Nephron (organoid): ENCODE data around the gene TGFBI.
A peak's percentile ranks its signal among the peaks of the same experiment; 100 is the strongest.

Experiments used
- H3K27ac Mint-ChIP-seq, 3 experiments: 2 replicates each; pipeline ENCODE4 v1.8.0; 2020; ENCODE audit warnings: mixed read lengths in 3 of 3, mild to moderate bottlenecking in 2 of 3, moderate library complexity in 1 of 3
- H3K27me3 Mint-ChIP-seq: 2 replicates; pipeline ENCODE4 v1.8.0; 2021; ENCODE audit warnings: low read depth, mild to moderate bottlenecking, moderate library complexity, mixed read lengths
- H3K36me3 Mint-ChIP-seq: 2 replicates; pipeline ENCODE4 v1.8.0; 2020; ENCODE audit warnings: low read depth, mixed read lengths
- H3K4me1 Mint-ChIP-seq: 2 replicates; pipeline ENCODE4 v1.8.0; 2020; ENCODE audit warnings: mixed read lengths
- H3K4me3 Mint-ChIP-seq, 3 experiments: 2 replicates each; pipeline ENCODE4 v1.8.0; 2020; ENCODE audit warnings: mild to moderate bottlenecking in 3 of 3, mixed read lengths in 3 of 3, moderate library complexity in 2 of 3
- H3K9me3 Mint-ChIP-seq: 2 replicates; pipeline ENCODE4 v1.8.0; 2020; ENCODE audit warnings: mixed read lengths
- TF ChIP-seq, protein P1 (sequence below), 3 experiments: fragments of 200-600 bp; sonication (generic); IDR thresholded peaks; one replicate each; pipeline ENCODE4 v1.5.0; 2021; ENCODE audit warnings: antibody characterized with exemption in 3 of 3; ENCODE audit not compliant: unreplicated experiment in 3 of 3

The TGFBI gene

DNA sequence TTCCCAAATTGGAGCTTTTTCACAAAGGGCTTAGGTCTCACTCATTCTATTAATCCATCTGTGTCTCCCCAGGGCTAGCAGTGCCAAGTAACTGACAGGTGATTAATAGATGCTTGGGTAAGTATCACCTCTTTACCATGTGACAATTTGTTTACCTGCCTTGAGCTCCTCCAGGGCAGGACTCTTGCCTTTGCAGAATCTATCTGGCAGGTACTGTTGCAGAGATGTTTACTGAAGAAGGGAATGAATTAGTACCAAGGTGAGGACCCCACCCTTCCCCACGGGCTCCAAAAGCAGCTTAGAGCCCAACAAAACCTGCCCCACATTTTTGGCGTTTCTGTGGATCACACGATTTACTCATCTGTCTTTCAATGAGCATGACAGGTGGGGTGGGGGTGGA lies 698 bp upstream of the TGFBI start:
- peaks cover 6% of the 10 kb centered on the region for H3K36me3 Mint-ChIP-seq
- TF ChIP-seq, protein P1, sequence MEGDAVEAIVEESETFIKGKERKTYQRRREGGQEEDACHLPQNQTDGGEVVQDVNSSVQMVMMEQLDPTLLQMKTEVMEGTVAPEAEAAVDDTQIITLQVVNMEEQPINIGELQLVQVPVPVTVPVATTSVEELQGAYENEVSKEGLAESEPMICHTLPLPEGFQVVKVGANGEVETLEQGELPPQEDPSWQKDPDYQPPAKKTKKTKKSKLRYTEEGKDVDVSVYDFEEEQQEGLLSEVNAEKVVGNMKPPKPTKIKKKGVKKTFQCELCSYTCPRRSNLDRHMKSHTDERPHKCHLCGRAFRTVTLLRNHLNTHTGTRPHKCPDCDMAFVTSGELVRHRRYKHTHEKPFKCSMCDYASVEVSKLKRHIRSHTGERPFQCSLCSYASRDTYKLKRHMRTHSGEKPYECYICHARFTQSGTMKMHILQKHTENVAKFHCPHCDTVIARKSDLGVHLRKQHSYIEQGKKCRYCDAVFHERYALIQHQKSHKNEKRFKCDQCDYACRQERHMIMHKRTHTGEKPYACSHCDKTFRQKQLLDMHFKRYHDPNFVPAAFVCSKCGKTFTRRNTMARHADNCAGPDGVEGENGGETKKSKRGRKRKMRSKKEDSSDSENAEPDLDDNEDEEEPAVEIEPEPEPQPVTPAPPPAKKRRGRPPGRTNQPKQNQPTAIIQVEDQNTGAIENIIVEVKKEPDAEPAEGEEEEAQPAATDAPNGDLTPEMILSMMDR (IDR thresholded peaks at IDR 0.05; ENCODE audit: unreplicated experiment in 3 of 3) = no peak
- H3K4me3 Mint-ChIP-seq = peak overlapping the region in 1 of 3 experiments; percentile 41
- peaks cover 36% of the 10 kb centered on the region for H3K27me3 Mint-ChIP-seq
- no peaks in the 10 kb centered on the region for H3K9me3 Mint-ChIP-seq
- H3K27ac Mint-ChIP-seq = peak overlapping the region in 1 of 3 experiments; percentile 3
- H3K4me1 Mint-ChIP-seq = peaks cover 69% of the 10 kb centered on the region

DNA sequence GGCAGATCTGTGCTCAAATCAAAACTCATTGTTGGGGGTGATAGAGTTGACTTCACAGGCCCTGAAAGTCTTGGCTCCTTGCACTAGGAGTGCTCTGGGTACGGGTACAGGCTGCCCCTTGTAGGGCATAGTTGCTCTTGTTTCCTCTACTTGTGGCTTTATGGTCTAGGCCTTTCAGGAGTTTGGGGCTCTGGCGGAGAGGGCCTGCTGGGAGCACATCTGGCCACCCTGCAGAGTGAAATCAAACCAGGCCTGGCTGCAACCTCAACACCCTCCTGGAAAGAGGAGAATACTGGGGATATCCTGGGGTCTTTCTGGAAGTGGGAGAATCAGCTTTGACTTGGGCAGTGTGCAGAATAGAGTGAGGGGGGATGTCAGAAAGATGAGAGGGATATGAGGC lies 1.5 kb downstream of the TGFBI start:
- TF ChIP-seq, protein P1 (IDR thresholded peaks at IDR 0.05; ENCODE audit: unreplicated experiment in 3 of 3) = no peak
- no peaks in the 10 kb centered on the region for H3K9me3 Mint-ChIP-seq

DNA sequence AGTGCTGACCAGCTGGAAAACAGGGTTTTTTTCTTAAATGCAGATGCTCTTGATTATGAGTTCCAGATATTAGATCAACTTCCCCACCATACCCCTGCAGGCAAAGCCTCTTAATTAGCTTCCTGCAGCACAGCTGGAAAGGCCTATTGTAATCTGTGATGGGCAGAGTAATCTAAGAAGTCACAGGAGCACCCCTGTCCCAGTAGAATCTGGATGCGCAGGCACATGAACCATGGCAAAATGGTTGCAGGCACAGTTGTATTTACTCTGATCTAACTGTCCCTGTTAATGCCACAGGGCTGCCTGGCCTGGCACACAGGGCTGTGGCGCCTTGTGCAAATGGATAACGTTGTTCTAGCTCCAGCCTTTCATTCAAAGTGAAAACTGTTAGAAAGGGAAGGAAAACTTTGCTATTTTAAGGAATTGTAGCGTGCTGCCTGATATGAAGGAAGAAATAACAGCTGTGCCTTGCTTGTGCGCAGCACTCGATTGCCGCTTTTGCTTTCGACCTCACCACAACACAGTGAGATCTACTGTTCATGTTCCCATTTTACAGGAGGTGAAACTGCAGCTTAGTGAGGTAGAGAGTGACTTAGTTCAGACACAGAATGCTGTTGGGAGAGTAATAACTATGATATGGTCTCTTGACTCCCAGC lies 2.3 kb downstream of the TGFBI start:
- H3K36me3 Mint-ChIP-seq = peaks cover 17% of the 10 kb centered on the region
- H3K4me3 Mint-ChIP-seq = peak overlapping the region; percentile 80 to 87 (median 84)
- peaks cover 74% of the 10 kb centered on the region for H3K4me1 Mint-ChIP-seq
- H3K27ac Mint-ChIP-seq = peak overlapping the region; percentile 72 to 79 (median 76)
- peaks cover 35% of the 10 kb centered on the region for H3K27me3 Mint-ChIP-seq
- TF ChIP-seq, protein P1 (IDR thresholded peaks at IDR 0.05; ENCODE audit: unreplicated experiment in 3 of 3) = no peak
- no peaks in the 10 kb centered on the region for H3K9me3 Mint-ChIP-seq

More for the DNA sequence above, 1.5 kb downstream of the TGFBI start:
- Mint-ChIP-seq H3K36me3 (peaks cover 12% of the 10 kb centered on the region), H3K4me1 (peaks cover 78% of the 10 kb centered on the region), H3K27ac (peak overlapping the region in 2 of 3 experiments; percentile 48 to 79), H3K4me3 (peak overlapping the region; percentile 80 to 87 (median 84)), H3K27me3 (peaks cover 35% of the 10 kb centered on the region)

DNA sequence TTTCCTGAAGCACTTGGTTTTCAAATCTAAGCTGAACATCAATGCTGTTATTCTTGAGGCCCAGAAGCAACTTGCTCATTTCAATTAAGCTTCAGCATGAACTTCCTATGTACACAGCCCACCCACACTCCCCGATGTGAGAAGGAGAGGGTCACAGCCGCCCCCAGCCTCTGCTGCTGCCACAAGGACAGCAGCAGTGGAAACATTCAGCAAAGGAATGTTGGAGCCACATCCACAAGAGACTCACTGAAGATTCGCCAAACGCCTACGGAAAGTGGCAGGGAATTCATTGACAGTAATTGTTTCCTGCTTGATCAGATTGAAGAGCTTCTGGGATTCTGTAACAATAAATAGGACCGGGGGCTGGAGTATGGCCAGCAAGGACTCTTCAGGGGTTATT lies 2.9 kb downstream of the TGFBI start:
- Mint-ChIP-seq H3K4me3 (peak overlapping the region; percentile 80 to 87 (median 84)), H3K27ac (peak overlapping the region; percentile 72 to 79 (median 76)), H3K27me3 (peaks cover 31% of the 10 kb centered on the region), H3K36me3 (peaks cover 22% of the 10 kb centered on the region), H3K4me1 (peaks cover 72% of the 10 kb centered on the region), H3K9me3 (peaks cover 2% of the 10 kb centered on the region)
- TF ChIP-seq, protein P1 (IDR thresholded peaks at IDR 0.05; ENCODE audit: unreplicated experiment in 3 of 3) = no peak

DNA sequence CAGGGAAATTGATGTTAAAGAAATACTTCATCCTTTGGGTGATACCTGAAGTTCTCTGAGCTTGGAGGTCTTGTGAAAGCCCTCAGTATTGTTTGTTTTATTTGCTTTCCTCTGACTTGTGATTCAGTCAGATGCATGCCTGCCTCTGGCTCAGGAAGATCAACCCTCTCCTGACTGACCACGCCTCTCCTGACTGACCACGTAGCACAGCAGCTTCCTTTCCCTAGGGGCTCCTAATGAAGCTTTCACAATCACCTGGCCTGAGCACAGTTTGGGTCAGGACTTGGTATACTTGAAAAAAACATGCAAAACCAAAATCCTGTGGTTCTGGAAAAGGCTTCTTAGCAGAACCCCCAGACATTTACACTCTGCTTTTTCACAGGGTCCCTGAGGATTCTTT lies 3.8 kb downstream of the TGFBI start:
- Mint-ChIP-seq H3K27ac (no peak overlapping the region), H3K4me1 (peaks cover 72% of the 10 kb centered on the region), H3K4me3 (peak overlapping the region in 1 of 3 experiments; percentile 33), H3K9me3 (peaks cover 6% of the 10 kb centered on the region), H3K36me3 (peaks cover 31% of the 10 kb centered on the region), H3K27me3 (peaks cover 28% of the 10 kb centered on the region)
- TF ChIP-seq, protein P1 (IDR thresholded peaks at IDR 0.05; ENCODE audit: unreplicated experiment in 3 of 3) = no peak

DNA sequence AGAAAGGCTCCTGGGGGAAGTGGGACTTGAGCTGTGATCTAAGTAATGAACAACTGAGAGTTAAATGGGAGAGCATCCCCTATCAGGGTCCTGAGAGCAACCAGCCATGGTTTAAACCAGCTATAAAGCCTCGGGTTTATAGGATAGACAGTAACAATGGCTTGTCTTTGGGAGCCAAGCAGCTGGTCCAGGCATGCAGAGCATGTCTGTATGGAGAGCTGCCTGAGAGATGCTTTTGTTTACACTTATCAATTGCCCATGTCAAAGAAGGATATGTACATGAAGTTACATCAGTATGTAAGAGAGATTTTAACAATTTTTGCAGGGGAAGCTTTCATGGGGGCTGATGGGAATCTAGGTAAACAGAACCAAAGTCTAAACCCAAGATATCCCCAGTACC lies 4.4 kb downstream of the TGFBI start:
- peaks cover 9% of the 10 kb centered on the region for H3K9me3 Mint-ChIP-seq
- peaks cover 31% of the 10 kb centered on the region for H3K27me3 Mint-ChIP-seq
- H3K4me1 Mint-ChIP-seq = peaks cover 68% of the 10 kb centered on the region
- H3K4me3 Mint-ChIP-seq = no peak overlapping the region
- TF ChIP-seq, protein P1 (IDR thresholded peaks at IDR 0.05; ENCODE audit: unreplicated experiment in 3 of 3) = no peak
- peak overlapping the region in 2 of 3 experiments; percentile 6 to 40 for H3K27ac Mint-ChIP-seq
- peaks cover 38% of the 10 kb centered on the region for H3K36me3 Mint-ChIP-seq
